AG04450 (cell line): Measurements from ENCODE around the gene LMBR1L. TPM values are rescaled to one million over a fixed set of nuclear protein-coding genes. Genes with fewer than 3 reads are reported as not detected.
A peak's percentile ranks its signal among the peaks of the same experiment; 100 is the strongest.
"Not testable (repeated sequence)": the region's sequence is repeated elsewhere in the genome, so short reads cannot be mapped to it uniquely, and the experiment has no call there.

Experiments
- CTCF ChIA-PET: fragments of 300-600, 350-600 bp; formaldehyde crosslinking; extraction: SDS; loops from one replicate; lab custom pipeline; 2022; ENCODE audit warnings: antibody characterized with exemption, inconsistent platforms; lab: Charles Lee
- POLR2A ChIA-PET: fragments of 350-600 bp; formaldehyde crosslinking; extraction: SDS; loops from one replicate; lab custom pipeline; 2021; ENCODE audit warnings: antibody characterized with exemption, inconsistent platforms; lab: Yijun Ruan, JAX
- DNase-seq: peaks from one replicate; pipeline ENCODE4 v3.0.0-alpha.2; 2011; ENCODE audit warnings: low read depth, low spot score
- H3K27ac ChIP-seq: one replicate; pipeline ENCODE4 v1.5.1; 2012; ENCODE audit warnings: low read depth, low read length, control low read depth
- H3K27me3 ChIP-seq: one replicate; pipeline ENCODE4 v1.6.0; 2012; ENCODE audit warnings: low read length; ENCODE audit not compliant: control insufficient read depth, insufficient read depth
- H3K4me3 ChIP-seq: 2 replicates; pipeline ENCODE4 v1.5.1; 2011; ENCODE audit warnings: mild to moderate bottlenecking, low read depth, low read length, control low read depth
- H3K9me3 ChIP-seq: 2 replicates; pipeline ENCODE4 v1.5.1; 2012; ENCODE audit warnings: low read length; ENCODE audit not compliant: control insufficient read depth, insufficient read depth
- CTCF ChIP-seq: IDR thresholded peaks from 2 replicates; pipeline ENCODE4 v1.5.1; 2011; ENCODE audit warnings: low read depth, low read length, control low read depth, inconsistent platforms
- polyA plus RNA-seq: library from polyadenylated mRNA; depleted of rRNA; stranded (reverse); fragments of >200 nt; gene quantifications from 2 replicates; pipeline ENCODE4 v1.2.3, GENCODE V29; 2011

The LMBR1L gene
- polyA plus RNA-seq, 1 experiment = 34.1 TPM

GRCh38 chr12:49068879-49069506 lies 41.7 kb downstream of the LMBR1L start:
- Histone ChIP-seq H3K27ac (no peak overlapping the region), H3K9me3 (no peaks in the 10 kb centered on the region), H3K27me3 (no peaks in the 10 kb centered on the region), H3K4me3 (peak overlapping the region; percentile 82)
- ChIA-PET POLR2A (interaction anchor here (1.4 kb wide), 1 partner anchor 61 kb away, joined by 26 read pairs; the partner anchor contains the start of gene TUBA1B), CTCF (interaction anchor here (1.6 to 2.4 kb wide), 2 partner anchors 19 to 23 kb away, joined by 5 to 23 read pairs; no protein-coding TSS in a partner anchor)
- DNase-seq = no peak
- TF ChIP-seq CTCF = no peak

GRCh38 chr12:49066120-49066519 lies 44.5 kb downstream of the LMBR1L start:
- Histone ChIP-seq H3K4me3 (no peak overlapping the region), H3K27ac (no peak overlapping the region), H3K27me3 (no peaks in the 10 kb centered on the region), H3K9me3 (no peaks in the 10 kb centered on the region)
- DNase-seq = no peak
- TF ChIP-seq CTCF = no peak
- ChIA-PET CTCF (interaction anchor here (0.8 to 5.7 kb wide), 7 partner anchors 14 to 66 kb away, joined by 3 to 69 read pairs (median 27); partner anchors contain the start of gene DHH), POLR2A (no interaction called here)

- H3K9me3 ChIP-seq = no peaks in the 10 kb centered on the region
- no peak for DNase-seq
- no peaks in the 10 kb centered on the region for H3K27me3 ChIP-seq
- TF ChIP-seq CTCF = no peak
- no peak overlapping the region for H3K4me3 ChIP-seq
- H3K27ac ChIP-seq = no peak overlapping the region
- ChIA-PET CTCF (interaction anchor here (0.6 to 5.7 kb wide), 18 partner anchors 8 to 196 kb away, joined by 3 to 69 read pairs (median 6); partner anchors contain the start of gene DHH), POLR2A (interaction anchor here (0.7 kb wide), 1 partner anchor 30 kb away, joined by 4 read pairs; no protein-coding TSS in a partner anchor)
Observed at GRCh38 chr12:49064767-49065152, 45.9 kb downstream of the LMBR1L start.

- POLR2A ChIA-PET, H3K27ac ChIP-seq, H3K27me3 ChIP-seq, H3K9me3 ChIP-seq, H3K4me3 ChIP-seq, DNase-seq: not testable (repeated sequence)
- CTCF ChIA-PET = interaction anchor here (0.6 kb wide), 1 partner anchor 27 kb away, joined by 3 read pairs; no protein-coding TSS in a partner anchor
Observed at GRCh38 chr12:49061916-49062315, 48.7 kb downstream of the LMBR1L start.

GRCh38 chr12:49061157-49061650 lies 49.4 kb downstream of the LMBR1L start:
- ChIA-PET POLR2A (no interaction called here), CTCF (interaction anchor here (0.6 to 1.1 kb wide), 3 partner anchors 27 to 49 kb away, joined by 3 to 4 read pairs (median 3); no protein-coding TSS in a partner anchor)
- DNase-seq = no peak
- peak overlapping the region; percentile 96 for H3K27ac ChIP-seq
- no peak for TF ChIP-seq CTCF
- peak overlapping the region; percentile 83 for H3K4me3 ChIP-seq
- H3K27me3 ChIP-seq = no peaks in the 10 kb centered on the region
- no peaks in the 10 kb centered on the region; the same call in 1 of the 2 replicates for H3K9me3 ChIP-seq
